ENCODE measurements around the gene DNAH1.

The DNAH1 gene

GRCh38 chr3:52361454-52361853 is 45.3 kb downstream of the DNAH1 start:
- no peak for DNase-seq

- DNase-seq, result no peak
Measured at GRCh38 chr3:52361898-52362297, 45.8 kb downstream of the DNAH1 start.

GRCh38 chr3:52364322-52365035 is 48.4 kb downstream of the DNAH1 start:
- DNase-seq, result no peak

GRCh38 chr3:52366527-52366926 is 50.4 kb downstream of the DNAH1 start:
- no peak for DNase-seq

GRCh38 chr3:52367891-52368880 is 52.1 kb downstream of the DNAH1 start:
- no peak for DNase-seq

- DNase-seq, result no peak
Measured at GRCh38 chr3:52370531-52370930, 54.4 kb downstream of the DNAH1 start.

GRCh38 chr3:52372822-52373504 is 56.8 kb downstream of the DNAH1 start:
- peak; percentile 3 for DNase-seq

- peak; percentile 48 for DNase-seq
Measured at GRCh38 chr3:52373676-52374075, 57.6 kb downstream of the DNAH1 start.

- DNase-seq, result no peak
Measured at GRCh38 chr3:52374173-52374572, 58.1 kb downstream of the DNAH1 start.

GRCh38 chr3:52379610-52380009 is 63.5 kb downstream of the DNAH1 start:
- DNase-seq, result no peak

GRCh38 chr3:52380023-52380422 is 63.9 kb downstream of the DNAH1 start:
- no peak for DNase-seq

GRCh38 chr3:52381623-52382022 is 65.5 kb downstream of the DNAH1 start:
- DNase-seq, result no peak

- DNase-seq, result no peak
Measured at GRCh38 chr3:52383446-52383845, 67.3 kb downstream of the DNAH1 start.

GRCh38 chr3:52384019-52384761 is 68.1 kb downstream of the DNAH1 start:
- no peak for DNase-seq

GRCh38 chr3:52385157-52385556 is 69.0 kb downstream of the DNAH1 start:
- peak; percentile 34 for DNase-seq

GRCh38 chr3:52387481-52387880 is 71.4 kb downstream of the DNAH1 start:
- no peak for DNase-seq

GRCh38 chr3:52388348-52388821 is 72.3 kb downstream of the DNAH1 start:
- no peak for DNase-seq

GRCh38 chr3:52388933-52389332 is 72.8 kb downstream of the DNAH1 start:
- DNase-seq, result no peak

- no peak for DNase-seq
Measured at GRCh38 chr3:52391096-52391495, 75.0 kb downstream of the DNAH1 start.

GRCh38 chr3:52392216-52392930 is 76.3 kb downstream of the DNAH1 start:
- no peak for DNase-seq

GRCh38 chr3:52393131-52393807 is 77.2 kb downstream of the DNAH1 start:
- DNase-seq, result no peak
